ENCODE data around the gene SOAT2. TPM values are rescaled to one million over a fixed set of nuclear protein-coding genes. Genes with fewer than 3 reads are reported as not detected.
A peak's percentile ranks its signal among the peaks of the same experiment; 100 is the strongest.

The SOAT2 gene
- total and polyA plus RNA-seq, 11 donors, result 0.20 to 0.27 TPM; not detected in 9

GRCh38 chr12:53067074-53067992 is 36.0 kb upstream of the SOAT2 start:
- Histone ChIP-seq H3K9me3 (no peaks in the 10 kb centered on the region), H3K36me3 (peaks cover 0 to 69% (median 50%) of the 10 kb centered on the region in 9 donors), H3K27me3 (no peaks in the 10 kb centered on the region), H3K4me3 (no peak overlapping the region), H3K4me1 (peaks cover 14 to 97% (median 75%) of the 10 kb centered on the region in 12 donors), H3K27ac (peak overlapping the region in 9 of 12 donors; percentile 23 to 87 (median 71))
- 72 to 77% (median 73%) methylated on average over 7 of the region's 7 CpGs for WGBS, 4 donors
- no peak for TF ChIP-seq POLR2A (IDR thresholded peaks at IDR 0.05)
- TF ChIP-seq, protein P1, sequence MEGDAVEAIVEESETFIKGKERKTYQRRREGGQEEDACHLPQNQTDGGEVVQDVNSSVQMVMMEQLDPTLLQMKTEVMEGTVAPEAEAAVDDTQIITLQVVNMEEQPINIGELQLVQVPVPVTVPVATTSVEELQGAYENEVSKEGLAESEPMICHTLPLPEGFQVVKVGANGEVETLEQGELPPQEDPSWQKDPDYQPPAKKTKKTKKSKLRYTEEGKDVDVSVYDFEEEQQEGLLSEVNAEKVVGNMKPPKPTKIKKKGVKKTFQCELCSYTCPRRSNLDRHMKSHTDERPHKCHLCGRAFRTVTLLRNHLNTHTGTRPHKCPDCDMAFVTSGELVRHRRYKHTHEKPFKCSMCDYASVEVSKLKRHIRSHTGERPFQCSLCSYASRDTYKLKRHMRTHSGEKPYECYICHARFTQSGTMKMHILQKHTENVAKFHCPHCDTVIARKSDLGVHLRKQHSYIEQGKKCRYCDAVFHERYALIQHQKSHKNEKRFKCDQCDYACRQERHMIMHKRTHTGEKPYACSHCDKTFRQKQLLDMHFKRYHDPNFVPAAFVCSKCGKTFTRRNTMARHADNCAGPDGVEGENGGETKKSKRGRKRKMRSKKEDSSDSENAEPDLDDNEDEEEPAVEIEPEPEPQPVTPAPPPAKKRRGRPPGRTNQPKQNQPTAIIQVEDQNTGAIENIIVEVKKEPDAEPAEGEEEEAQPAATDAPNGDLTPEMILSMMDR (IDR thresholded peaks at IDR 0.05), result no peak
- ATAC-seq (no peak), DNase-seq (no peak)
- intact Hi-C loops (cut with DNase I), result loop anchor here in 9 of 10 donors (2.0 to 5.0 kb wide), 5 partner anchors 31 to 220 kb away; no protein-coding TSS in a partner anchor

GRCh38 chr12:53067993-53068770 is 35.1 kb upstream of the SOAT2 start:
- peaks cover 0 to 66% (median 44%) of the 10 kb centered on the region in 9 donors for H3K36me3 ChIP-seq
- TF ChIP-seq, protein P1 (IDR thresholded peaks at IDR 0.05), result no peak
- no peak for TF ChIP-seq POLR2A (IDR thresholded peaks at IDR 0.05)
- no peaks in the 10 kb centered on the region for H3K27me3 ChIP-seq
- no peaks in the 10 kb centered on the region for H3K9me3 ChIP-seq
- no peak overlapping the region for H3K4me3 ChIP-seq
- WGBS, 4 donors, result 80 to 86% (median 84%) methylated on average over 12 to 13 of the region's 13 CpGs
- intact Hi-C loops (cut with DNase I), result loop anchor here in 9 of 10 donors (2.0 to 5.0 kb wide), 5 partner anchors 31 to 219 kb away; no protein-coding TSS in a partner anchor
- peaks cover 18 to 97% (median 75%) of the 10 kb centered on the region in 12 donors for H3K4me1 ChIP-seq
- peak overlapping the region in 9 of 12 donors; percentile 50 to 89 (median 77) for H3K27ac ChIP-seq
- DNase-seq, result peak in 1 of 5 donors; percentile 7
- no peak for ATAC-seq

GRCh38 chr12:53068811-53069585 is 34.3 kb upstream of the SOAT2 start:
- Histone ChIP-seq H3K9me3 (no peaks in the 10 kb centered on the region), H3K4me1 (peaks cover 22 to 97% (median 74%) of the 10 kb centered on the region in 12 donors), H3K27ac (peak overlapping the region in 10 of 12 donors; percentile 3 to 89 (median 72)), H3K36me3 (peaks cover 0 to 63% (median 40%) of the 10 kb centered on the region in 9 donors), H3K27me3 (no peaks in the 10 kb centered on the region), H3K4me3 (no peak overlapping the region)
- 68 to 77% (median 77%) methylated on average over 15 of the region's 15 CpGs for WGBS, 4 donors
- TF ChIP-seq, protein P1 (IDR thresholded peaks at IDR 0.05), result no peak
- TF ChIP-seq POLR2A (IDR thresholded peaks at IDR 0.05), result no peak
- intact Hi-C loops (cut with DNase I), result loop anchor here in 7 of 10 donors (5.0 kb wide), 3 partner anchors 123 to 218 kb away; no protein-coding TSS in a partner anchor
- ATAC-seq, result no peak
- no peak for DNase-seq
